Fibroblast of pulmonary artery (primary cell): Measurements from ENCODE around the gene APCS.

Source experiments
- DNase-seq: peaks from one replicate; pipeline ENCODE4 v3.0.0-alpha.2; 2010; ENCODE audit warnings: low read depth
- H3K4me3 ChIP-seq: replicated peaks from 2 replicates; pipeline ENCODE4 v1.5.1; 2011; ENCODE audit warnings: low read depth, mild to moderate bottlenecking, control low read depth, low read length, moderate library complexity
- TF ChIP-seq, protein P1 (sequence below): IDR thresholded peaks from 2 replicates; pipeline ENCODE4 v1.5.1; 2011; ENCODE audit warnings: mild to moderate bottlenecking, control low read depth, low read length, inconsistent platforms; ENCODE audit errors: missing control alignments

The APCS gene, protein sequence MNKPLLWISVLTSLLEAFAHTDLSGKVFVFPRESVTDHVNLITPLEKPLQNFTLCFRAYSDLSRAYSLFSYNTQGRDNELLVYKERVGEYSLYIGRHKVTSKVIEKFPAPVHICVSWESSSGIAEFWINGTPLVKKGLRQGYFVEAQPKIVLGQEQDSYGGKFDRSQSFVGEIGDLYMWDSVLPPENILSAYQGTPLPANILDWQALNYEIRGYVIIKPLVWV

DNA sequence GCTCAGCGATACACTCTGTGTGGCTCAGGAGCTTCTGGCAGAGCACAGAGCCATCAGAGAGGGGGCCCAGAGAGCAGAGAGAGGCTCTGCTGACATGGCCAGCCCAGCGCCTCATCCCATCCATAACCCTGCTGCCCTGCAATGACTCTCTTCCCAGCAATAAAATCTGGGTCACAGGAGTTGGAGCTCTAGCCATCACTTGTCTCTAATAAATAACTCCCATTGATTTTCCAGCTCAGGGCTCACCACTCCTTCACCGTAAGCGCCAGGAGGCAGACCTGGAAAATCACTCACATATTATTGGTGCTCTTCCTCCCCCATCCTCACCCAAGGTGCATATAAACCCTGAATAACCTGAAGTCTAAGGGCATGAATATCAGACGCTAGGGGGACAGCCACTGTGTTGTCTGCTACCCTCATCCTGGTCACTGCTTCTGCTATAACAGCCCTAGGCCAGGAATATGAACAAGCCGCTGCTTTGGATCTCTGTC lies at the start of gene APCS:
APCS (plus strand) TSS at position 366 of the 491 bp plus-strand sequence; CDS start at position 462, 96 bp downstream.
- no peak for DNase-seq
- H3K4me3 ChIP-seq, result no peak within 1 kb of the TSS
- TF ChIP-seq, protein P1, sequence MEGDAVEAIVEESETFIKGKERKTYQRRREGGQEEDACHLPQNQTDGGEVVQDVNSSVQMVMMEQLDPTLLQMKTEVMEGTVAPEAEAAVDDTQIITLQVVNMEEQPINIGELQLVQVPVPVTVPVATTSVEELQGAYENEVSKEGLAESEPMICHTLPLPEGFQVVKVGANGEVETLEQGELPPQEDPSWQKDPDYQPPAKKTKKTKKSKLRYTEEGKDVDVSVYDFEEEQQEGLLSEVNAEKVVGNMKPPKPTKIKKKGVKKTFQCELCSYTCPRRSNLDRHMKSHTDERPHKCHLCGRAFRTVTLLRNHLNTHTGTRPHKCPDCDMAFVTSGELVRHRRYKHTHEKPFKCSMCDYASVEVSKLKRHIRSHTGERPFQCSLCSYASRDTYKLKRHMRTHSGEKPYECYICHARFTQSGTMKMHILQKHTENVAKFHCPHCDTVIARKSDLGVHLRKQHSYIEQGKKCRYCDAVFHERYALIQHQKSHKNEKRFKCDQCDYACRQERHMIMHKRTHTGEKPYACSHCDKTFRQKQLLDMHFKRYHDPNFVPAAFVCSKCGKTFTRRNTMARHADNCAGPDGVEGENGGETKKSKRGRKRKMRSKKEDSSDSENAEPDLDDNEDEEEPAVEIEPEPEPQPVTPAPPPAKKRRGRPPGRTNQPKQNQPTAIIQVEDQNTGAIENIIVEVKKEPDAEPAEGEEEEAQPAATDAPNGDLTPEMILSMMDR, result no peak

DNA sequence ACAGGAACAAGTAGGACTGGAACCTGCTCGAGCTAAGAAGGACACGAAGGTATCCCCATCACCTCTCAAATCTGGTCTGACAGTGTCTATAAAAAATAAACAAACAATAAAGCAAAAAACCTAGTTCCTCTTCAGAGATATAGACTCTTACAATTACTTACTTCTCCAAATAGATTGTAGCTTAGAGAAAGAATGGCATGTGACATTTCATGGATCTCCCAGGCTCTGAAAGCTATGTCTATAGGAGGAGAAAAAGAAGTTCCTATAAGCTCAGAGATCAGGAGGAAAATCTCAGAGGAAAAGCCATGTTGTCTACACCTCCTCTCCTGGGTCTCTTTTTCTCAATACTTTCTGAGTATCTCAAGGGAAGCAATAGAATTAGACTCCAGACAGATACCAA lies 39.5 kb upstream of the APCS start:
- no peak for DNase-seq
- no peak overlapping the region for H3K4me3 ChIP-seq
- TF ChIP-seq, protein P1, result no peak

DNA sequence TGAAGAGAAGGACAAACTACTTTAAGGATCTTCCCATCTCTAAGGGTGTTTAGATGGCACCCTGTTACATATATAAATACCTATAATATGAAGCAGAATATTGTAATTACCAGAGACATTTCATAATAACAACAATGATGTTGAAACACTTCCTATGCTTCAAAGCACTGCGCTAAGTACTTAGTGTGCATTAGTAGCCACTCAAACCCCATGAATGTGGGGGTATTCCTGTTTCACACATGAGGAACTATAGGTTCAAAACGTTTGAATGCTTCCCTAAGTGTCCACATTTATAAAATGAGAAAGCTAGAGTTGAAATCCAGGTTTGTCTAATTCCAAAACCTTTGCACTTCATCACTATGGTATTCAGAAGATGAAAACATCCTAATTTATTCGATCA lies 33.4 kb upstream of the APCS start:
- DNase-seq, result no peak
- no peak overlapping the region for H3K4me3 ChIP-seq
- TF ChIP-seq, protein P1, result no peak

DNA sequence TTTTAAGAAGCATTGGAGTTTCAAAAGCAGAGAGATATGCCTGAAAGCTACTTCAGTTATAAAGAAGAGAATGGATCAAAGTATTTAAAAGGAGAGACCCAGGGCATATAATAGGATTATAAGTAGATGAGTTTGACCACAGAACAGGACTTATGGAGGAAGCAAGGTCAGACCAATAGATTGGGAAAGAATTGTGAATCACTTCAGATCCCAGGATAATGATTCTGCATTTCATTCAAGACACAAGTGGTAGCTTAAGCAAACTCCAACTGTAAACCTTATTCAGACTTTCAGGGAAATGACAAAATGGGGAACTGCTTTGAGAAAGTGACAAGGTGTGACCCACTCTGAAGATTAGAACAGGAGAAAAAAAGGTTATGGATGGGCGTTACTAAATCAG lies 32.9 kb upstream of the APCS start:
- TF ChIP-seq, protein P1, result no peak
- DNase-seq, result peak; percentile 13
- no peak overlapping the region for H3K4me3 ChIP-seq

DNA sequence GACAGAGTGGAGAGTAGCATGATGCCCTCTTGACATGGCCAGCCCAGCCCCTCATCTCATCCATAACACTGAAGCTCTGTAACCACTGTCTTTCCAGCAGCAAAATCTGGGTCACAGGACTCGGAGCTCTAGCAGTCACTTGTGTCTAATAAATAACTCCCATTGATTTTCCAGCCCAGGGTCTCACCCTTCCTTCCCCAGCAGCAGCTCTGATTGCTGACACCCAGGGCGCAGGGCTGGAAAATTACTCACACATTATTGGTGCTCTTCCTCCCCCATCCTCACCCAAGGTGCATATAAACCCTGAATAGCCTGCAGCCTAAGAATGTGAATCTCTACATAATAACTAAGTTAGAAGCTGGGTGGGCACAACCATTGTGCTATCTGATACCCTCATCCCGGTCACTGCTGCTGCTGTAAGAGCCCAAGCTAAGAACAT lies 30.7 kb upstream of the APCS start:
- DNase-seq, result no peak
- TF ChIP-seq, protein P1, result no peak
- no peak overlapping the region for H3K4me3 ChIP-seq

DNA sequence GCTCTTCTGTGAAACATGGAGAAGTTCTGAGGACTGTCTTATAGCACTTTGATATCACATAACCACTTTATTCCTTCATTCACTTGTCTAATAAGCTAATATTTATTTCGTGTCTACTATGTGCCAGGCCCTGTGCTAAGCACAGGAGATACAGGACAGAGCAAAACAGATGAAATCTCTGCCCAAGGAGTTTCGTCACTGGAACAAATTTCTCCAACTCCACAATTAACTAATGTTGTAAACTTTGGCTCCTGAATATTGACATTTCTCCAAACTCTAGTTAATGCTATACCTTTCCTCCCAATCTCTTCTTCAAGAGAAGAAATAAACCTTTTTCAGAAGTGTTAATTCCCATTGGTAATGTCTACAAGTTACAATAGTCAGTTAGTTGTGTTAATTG lies 27.0 kb upstream of the APCS start:
- TF ChIP-seq, protein P1, result no peak
- no peak for DNase-seq
- H3K4me3 ChIP-seq, result no peak overlapping the region

DNA sequence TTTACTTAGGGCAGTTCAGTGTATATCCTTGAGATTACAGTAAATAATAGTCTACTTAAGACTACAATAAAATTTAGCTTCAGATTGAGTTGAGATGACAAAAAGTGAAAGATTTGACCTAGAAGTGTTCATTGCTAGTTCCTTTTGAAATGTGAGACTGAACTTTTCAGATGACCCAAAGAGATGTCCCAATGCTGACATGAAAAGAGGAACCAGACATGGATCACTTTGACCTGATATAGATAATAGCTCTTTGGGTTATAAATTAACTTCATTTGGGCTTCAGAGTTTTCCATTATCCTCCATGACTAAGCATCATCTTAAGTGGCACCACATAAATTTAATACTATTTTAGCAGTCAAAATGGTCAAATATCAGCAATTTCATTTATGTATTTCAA lies 26.1 kb upstream of the APCS start:
- TF ChIP-seq, protein P1, result no peak

More for the DNA sequence above, 26.1 kb upstream of the APCS start:
- DNase-seq, result no peak
- no peak overlapping the region for H3K4me3 ChIP-seq
